ENCODE results near the gene MYBPHL. TPM values are rescaled to one million over a fixed set of nuclear protein-coding genes. Genes with fewer than 3 reads are reported as not detected.

MYBPHL gene
- polyA plus RNA-seq, 1 of the 3 experiments (the other 2 are of a cell fraction), result 0.07 TPM

DNA sequence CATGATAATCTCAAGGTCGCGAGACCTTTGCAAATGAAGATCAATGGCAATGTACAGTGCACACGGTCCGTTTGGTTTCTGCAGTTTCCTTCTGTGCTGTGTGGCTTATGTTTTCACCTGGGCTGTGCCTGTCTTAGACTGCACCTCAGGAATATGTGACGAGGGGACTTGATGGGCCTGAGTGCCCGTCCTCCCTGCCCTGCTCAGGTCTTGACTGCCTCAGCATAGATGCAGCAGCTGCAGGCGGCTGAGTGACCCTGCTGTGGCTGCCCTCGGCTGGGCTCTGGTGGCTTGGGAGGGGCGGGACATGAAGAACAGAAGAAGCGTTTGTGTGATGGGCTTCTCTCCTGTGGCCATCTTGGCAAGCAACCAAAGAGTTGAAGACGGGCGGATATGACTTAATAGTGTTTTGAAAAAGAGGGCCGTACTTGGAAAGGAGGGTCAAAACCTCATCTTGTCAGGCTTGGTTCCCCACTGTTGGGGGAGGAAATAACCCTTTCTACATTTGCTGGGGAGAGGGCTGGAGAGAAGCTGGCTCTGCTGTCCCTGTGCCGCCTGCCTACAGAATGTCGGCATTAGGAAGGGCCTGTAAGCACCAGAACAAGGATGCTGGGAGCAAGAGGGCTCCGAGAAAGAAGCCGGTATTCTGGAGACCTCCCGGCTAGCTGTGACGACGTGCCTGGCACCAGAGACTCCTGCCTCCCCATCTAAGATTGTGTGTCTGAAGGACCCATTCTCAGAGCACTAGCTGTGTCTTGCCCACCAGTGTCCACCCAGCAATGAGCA lies 7.1 kb downstream of the MYBPHL start:
- POLR2A ChIA-PET, result no interaction called here
- Histone ChIP-seq H3K9me3 (no peaks in the 10 kb centered on the region), H3K4me3 (ENCODE audit: low read depth in 2 of 2, low read length in 1 of 2) (no peak overlapping the region), H3F3A (replicated peaks; ENCODE audit: insufficient read depth) (peaks cover 9% of the 10 kb centered on the region), H3K79me2 (ENCODE audit: insufficient read depth) (no peaks in the 10 kb centered on the region), H3K9me2 (no peaks in the 10 kb centered on the region), H3K36me3 (replicated peaks in 1 of 2; ENCODE audit: control insufficient read depth in 1 of 2, insufficient read depth in 2 of 2, low read length in 1 of 2) (no peaks in the 10 kb centered on the region), H3K27me3 (ENCODE audit: insufficient read depth) (no peaks in the 10 kb centered on the region), H3K9ac (no peak overlapping the region; the same call in 1 of the 2 replicates), H3K4me1 (ENCODE audit: control insufficient read depth in 1 of 2, insufficient read depth in 2 of 2, low read depth in 1 of 2, low read length in 1 of 2) (peaks cover 9 to 20% of the 10 kb centered on the region in 2 experiments), H3K27ac (ENCODE audit: low read depth in 2 of 2, low read length in 1 of 2) (peak overlapping the region; percentile 70 to 85; a peak in 3 of 4 replicates), H2AFZ (ENCODE audit: low read depth) (peak overlapping the region; percentile 67; the same call in 1 of the 2 replicates), H3K4me2 (peak overlapping the region; percentile 58; the same call in 1 of the 2 replicates), H4K20me1 (ENCODE audit: insufficient read depth) (no peaks in the 10 kb centered on the region)
- TF ChIP-seq EP300 (IDR thresholded peaks at IDR 0.05; ENCODE audit: borderline replicate concordance in 1 of 2, low read depth in 1 of 2, low read length in 1 of 2), result no peak
- TF ChIP-seq TAF1 (IDR thresholded peaks at IDR 0.05; ENCODE audit: borderline replicate concordance, low read depth, low read length), result no peak
- TF ChIP-seq, protein P1, sequence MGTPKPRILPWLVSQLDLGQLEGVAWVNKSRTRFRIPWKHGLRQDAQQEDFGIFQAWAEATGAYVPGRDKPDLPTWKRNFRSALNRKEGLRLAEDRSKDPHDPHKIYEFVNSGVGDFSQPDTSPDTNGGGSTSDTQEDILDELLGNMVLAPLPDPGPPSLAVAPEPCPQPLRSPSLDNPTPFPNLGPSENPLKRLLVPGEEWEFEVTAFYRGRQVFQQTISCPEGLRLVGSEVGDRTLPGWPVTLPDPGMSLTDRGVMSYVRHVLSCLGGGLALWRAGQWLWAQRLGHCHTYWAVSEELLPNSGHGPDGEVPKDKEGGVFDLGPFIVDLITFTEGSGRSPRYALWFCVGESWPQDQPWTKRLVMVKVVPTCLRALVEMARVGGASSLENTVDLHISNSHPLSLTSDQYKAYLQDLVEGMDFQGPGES (IDR thresholded peaks at IDR 0.05; ENCODE audit: low read depth, low read length), result no peak
- TF ChIP-seq RCOR1 (IDR thresholded peaks at IDR 0.05; ENCODE audit: low read length), result no peak
- no peak for TF ChIP-seq TEAD4 (IDR thresholded peaks at IDR 0.05; ENCODE audit: borderline replicate concordance, insufficient read depth)
- no peak for TF ChIP-seq SIN3A (IDR thresholded peaks at IDR 0.05; ENCODE audit: borderline replicate concordance, low read depth, low read length)
- TF ChIP-seq, protein P2, sequence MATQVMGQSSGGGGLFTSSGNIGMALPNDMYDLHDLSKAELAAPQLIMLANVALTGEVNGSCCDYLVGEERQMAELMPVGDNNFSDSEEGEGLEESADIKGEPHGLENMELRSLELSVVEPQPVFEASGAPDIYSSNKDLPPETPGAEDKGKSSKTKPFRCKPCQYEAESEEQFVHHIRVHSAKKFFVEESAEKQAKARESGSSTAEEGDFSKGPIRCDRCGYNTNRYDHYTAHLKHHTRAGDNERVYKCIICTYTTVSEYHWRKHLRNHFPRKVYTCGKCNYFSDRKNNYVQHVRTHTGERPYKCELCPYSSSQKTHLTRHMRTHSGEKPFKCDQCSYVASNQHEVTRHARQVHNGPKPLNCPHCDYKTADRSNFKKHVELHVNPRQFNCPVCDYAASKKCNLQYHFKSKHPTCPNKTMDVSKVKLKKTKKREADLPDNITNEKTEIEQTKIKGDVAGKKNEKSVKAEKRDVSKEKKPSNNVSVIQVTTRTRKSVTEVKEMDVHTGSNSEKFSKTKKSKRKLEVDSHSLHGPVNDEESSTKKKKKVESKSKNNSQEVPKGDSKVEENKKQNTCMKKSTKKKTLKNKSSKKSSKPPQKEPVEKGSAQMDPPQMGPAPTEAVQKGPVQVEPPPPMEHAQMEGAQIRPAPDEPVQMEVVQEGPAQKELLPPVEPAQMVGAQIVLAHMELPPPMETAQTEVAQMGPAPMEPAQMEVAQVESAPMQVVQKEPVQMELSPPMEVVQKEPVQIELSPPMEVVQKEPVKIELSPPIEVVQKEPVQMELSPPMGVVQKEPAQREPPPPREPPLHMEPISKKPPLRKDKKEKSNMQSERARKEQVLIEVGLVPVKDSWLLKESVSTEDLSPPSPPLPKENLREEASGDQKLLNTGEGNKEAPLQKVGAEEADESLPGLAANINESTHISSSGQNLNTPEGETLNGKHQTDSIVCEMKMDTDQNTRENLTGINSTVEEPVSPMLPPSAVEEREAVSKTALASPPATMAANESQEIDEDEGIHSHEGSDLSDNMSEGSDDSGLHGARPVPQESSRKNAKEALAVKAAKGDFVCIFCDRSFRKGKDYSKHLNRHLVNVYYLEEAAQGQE (IDR thresholded peaks at IDR 0.05; ENCODE audit: low read depth, low read length), result no peak
- no peak for TF ChIP-seq ELF1 (IDR thresholded peaks at IDR 0.05)
- TF ChIP-seq NFIC (IDR thresholded peaks at IDR 0.05; ENCODE audit: borderline replicate concordance), result no peak
- TF ChIP-seq, protein P3, sequence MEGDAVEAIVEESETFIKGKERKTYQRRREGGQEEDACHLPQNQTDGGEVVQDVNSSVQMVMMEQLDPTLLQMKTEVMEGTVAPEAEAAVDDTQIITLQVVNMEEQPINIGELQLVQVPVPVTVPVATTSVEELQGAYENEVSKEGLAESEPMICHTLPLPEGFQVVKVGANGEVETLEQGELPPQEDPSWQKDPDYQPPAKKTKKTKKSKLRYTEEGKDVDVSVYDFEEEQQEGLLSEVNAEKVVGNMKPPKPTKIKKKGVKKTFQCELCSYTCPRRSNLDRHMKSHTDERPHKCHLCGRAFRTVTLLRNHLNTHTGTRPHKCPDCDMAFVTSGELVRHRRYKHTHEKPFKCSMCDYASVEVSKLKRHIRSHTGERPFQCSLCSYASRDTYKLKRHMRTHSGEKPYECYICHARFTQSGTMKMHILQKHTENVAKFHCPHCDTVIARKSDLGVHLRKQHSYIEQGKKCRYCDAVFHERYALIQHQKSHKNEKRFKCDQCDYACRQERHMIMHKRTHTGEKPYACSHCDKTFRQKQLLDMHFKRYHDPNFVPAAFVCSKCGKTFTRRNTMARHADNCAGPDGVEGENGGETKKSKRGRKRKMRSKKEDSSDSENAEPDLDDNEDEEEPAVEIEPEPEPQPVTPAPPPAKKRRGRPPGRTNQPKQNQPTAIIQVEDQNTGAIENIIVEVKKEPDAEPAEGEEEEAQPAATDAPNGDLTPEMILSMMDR (IDR thresholded peaks at IDR 0.05), result no peak
- TF ChIP-seq, protein P4, sequence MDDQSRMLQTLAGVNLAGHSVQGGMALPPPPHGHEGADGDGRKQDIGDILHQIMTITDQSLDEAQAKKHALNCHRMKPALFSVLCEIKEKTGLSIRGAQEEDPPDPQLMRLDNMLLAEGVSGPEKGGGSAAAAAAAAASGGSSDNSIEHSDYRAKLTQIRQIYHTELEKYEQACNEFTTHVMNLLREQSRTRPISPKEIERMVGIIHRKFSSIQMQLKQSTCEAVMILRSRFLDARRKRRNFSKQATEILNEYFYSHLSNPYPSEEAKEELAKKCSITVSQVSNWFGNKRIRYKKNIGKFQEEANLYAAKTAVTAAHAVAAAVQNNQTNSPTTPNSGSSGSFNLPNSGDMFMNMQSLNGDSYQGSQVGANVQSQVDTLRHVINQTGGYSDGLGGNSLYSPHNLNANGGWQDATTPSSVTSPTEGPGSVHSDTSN (IDR thresholded peaks at IDR 0.05), result no peak
- no peak for TF ChIP-seq RXRA (IDR thresholded peaks at IDR 0.05; ENCODE audit: borderline replicate concordance, low read depth)
- no peak for TF ChIP-seq FOSL2 (IDR thresholded peaks at IDR 0.05; ENCODE audit: borderline replicate concordance, low read depth)
- TF ChIP-seq FOXJ3 (CRISPR knock-in tag; IDR thresholded peaks at IDR 0.05), result no peak
- TF ChIP-seq SMC3 (IDR thresholded peaks at IDR 0.05; ENCODE audit: low read depth, low read length), result no peak
- TF ChIP-seq EZH2phosphoT487 (IDR thresholded peaks at IDR 0.05; ENCODE audit: borderline replicate concordance, low read depth), result no peak
- no peak for TF ChIP-seq POLR2AphosphoS5 (IDR thresholded peaks at IDR 0.05; ENCODE audit: low read depth, low read length)
- no peak for TF ChIP-seq MEF2A (IDR thresholded peaks at IDR 0.05; ENCODE audit: borderline replicate concordance, low read depth)
- TF ChIP-seq, protein P5, sequence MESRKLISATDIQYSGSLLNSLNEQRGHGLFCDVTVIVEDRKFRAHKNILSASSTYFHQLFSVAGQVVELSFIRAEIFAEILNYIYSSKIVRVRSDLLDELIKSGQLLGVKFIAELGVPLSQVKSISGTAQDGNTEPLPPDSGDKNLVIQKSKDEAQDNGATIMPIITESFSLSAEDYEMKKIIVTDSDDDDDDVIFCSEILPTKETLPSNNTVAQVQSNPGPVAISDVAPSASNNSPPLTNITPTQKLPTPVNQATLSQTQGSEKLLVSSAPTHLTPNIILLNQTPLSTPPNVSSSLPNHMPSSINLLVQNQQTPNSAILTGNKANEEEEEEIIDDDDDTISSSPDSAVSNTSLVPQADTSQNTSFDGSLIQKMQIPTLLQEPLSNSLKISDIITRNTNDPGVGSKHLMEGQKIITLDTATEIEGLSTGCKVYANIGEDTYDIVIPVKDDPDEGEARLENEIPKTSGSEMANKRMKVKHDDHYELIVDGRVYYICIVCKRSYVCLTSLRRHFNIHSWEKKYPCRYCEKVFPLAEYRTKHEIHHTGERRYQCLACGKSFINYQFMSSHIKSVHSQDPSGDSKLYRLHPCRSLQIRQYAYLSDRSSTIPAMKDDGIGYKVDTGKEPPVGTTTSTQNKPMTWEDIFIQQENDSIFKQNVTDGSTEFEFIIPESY (IDR thresholded peaks at IDR 0.05; ENCODE audit: borderline replicate concordance, low read depth), result no peak
- 94% methylated on average over 20 of the region's 20 CpGs for WGBS (ENCODE audit: low lambda C conversion rate)
- CTCF ChIA-PET, result interaction anchor here (1.6 kb wide), 1 partner anchor 233 kb away, joined by 4 read pairs; no protein-coding TSS in a partner anchor
- no peak for DNase-seq
